Tibial nerve (tissue), 4 donors: Measurements from ENCODE around the gene MATN1.

Source experiments
- CTCF ChIP-seq, 5 experiments: fragments of 200-600 bp in 3 of 5; fragments of 450-650 bp in 2 of 5; sonication (generic) in 3 of 5; IDR thresholded peaks; one replicate each; pipeline ENCODE4 v1.5.1; 2016 to 2019; ENCODE audit warnings: antibody characterized with exemption in 5 of 5, mild to moderate bottlenecking in 3 of 5, moderate library complexity in 2 of 5
- EP300 ChIP-seq, 2 donors: sonication (generic); formaldehyde crosslinking; IDR thresholded peaks; one replicate each; pipeline ENCODE4 v1.6.1; 2017; ENCODE audit warnings: antibody characterized with exemption in 2 of 2, mild to moderate bottlenecking in 1 of 2
- POLR2A ChIP-seq, 2 donors: fragments of 450-650 bp; IDR thresholded peaks; one replicate each; pipeline ENCODE4 v1.6.1; 2017; ENCODE audit warnings: antibody characterized with exemption in 2 of 2, mild to moderate bottlenecking in 2 of 2, moderate library complexity in 2 of 2

- TF ChIP-seq POLR2A (IDR thresholded peaks at IDR 0.05): no peak
- peak in 1 of 5 experiments; percentile 28 for TF ChIP-seq CTCF (IDR thresholded peaks at IDR 0.05)
- TF ChIP-seq EP300 (IDR thresholded peaks at IDR 0.05): no peak
Measured at GRCh38 chr1:30719406-30720270, 3.7 kb downstream of the MATN1 start.
